ENCODE measurements around the gene GTPBP6.
"Not testable (repeated sequence)": the region's sequence is repeated elsewhere in the genome, so short reads cannot be mapped to it uniquely, and the experiment has no call there.

The GTPBP6 gene

DNA sequence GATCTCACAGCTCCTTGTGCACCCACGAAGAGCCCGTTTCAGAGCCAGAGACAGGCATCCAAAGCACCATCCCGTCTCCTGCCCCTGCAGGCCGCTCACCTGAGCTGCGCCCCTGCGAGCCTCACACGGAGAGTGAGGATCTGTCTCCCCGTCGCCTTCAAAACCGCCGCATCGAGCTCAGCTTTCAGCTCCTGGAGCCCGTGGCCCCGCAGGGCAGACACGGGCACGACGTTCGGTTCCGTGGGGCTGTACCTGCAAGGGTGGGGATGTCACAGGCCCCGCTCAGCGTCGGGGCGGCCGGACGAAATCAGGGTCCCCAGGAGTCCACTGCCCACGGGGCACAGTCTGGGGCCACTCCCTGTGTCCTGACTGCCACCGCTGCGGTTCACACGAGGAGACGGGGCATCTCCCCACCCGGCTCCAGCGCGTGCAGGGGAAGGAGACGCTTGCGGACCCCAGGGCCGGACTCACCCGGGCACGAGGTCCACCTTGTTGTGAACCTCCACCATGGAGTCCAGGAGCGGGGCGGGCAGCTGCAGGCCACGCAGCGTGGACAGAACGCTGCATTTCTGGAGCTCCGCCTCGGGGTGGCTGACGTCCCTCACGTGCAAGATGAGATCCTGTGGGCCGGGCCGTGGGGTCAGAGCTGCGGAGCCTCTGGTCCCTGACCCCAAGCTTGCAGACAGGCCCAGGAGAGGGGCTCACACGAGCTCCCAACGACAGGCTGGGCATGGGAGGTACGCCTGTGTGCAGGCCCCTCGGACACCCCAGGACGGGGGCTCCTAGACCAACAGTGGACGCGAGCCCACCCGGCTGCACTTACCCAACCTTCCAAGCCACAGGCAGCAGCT is 11.1 kb downstream of the GTPBP6 start:
- TF ChIP-seq, protein P1, sequence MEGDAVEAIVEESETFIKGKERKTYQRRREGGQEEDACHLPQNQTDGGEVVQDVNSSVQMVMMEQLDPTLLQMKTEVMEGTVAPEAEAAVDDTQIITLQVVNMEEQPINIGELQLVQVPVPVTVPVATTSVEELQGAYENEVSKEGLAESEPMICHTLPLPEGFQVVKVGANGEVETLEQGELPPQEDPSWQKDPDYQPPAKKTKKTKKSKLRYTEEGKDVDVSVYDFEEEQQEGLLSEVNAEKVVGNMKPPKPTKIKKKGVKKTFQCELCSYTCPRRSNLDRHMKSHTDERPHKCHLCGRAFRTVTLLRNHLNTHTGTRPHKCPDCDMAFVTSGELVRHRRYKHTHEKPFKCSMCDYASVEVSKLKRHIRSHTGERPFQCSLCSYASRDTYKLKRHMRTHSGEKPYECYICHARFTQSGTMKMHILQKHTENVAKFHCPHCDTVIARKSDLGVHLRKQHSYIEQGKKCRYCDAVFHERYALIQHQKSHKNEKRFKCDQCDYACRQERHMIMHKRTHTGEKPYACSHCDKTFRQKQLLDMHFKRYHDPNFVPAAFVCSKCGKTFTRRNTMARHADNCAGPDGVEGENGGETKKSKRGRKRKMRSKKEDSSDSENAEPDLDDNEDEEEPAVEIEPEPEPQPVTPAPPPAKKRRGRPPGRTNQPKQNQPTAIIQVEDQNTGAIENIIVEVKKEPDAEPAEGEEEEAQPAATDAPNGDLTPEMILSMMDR (IDR thresholded peaks at IDR 0.05; ENCODE audit: low read depth, low read length, missing control alignments): no peak
- no peak overlapping the region for H3K4me3 ChIP-seq (ENCODE audit: low read depth, low read length)
- in situ Hi-C loops (cut with HindIII; ENCODE audit: low sequenced_read_pairs): no loop called here
- DNase-seq (ENCODE audit: low read depth): no peak

DNA sequence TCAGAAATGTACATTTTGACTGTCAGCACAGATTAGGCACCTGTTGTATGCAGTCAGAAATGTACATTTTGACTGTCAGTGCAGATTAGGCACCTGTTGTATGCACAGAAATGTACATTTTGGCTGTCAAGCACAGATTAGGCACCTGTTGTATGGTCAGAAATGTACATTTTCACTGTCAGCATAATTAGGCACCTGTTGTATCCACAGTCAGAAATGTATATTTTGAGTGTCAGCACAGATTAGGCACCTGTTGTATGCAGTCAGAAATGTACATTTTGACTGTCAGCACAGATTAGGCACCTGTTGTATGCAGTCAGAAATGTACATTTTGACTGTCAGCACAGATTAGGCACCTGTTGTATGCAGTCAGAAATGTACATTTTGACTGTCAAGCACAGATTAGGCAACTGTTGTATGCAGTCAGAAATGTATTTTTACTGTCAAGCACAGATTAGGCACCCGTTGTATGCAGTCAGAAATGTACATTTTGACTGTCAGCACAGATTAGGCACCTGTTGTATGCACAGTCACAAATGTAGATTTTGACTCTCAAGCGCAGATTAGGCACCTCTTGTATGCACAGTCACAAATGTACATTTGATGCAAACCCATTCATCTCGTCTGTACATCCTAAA is 11.9 kb downstream of the GTPBP6 start:
- in situ Hi-C loops (cut with HindIII; ENCODE audit: low sequenced_read_pairs); DNase-seq (ENCODE audit: low read depth); H3K4me3 ChIP-seq (ENCODE audit: low read depth, low read length): not testable (repeated sequence)

DNA sequence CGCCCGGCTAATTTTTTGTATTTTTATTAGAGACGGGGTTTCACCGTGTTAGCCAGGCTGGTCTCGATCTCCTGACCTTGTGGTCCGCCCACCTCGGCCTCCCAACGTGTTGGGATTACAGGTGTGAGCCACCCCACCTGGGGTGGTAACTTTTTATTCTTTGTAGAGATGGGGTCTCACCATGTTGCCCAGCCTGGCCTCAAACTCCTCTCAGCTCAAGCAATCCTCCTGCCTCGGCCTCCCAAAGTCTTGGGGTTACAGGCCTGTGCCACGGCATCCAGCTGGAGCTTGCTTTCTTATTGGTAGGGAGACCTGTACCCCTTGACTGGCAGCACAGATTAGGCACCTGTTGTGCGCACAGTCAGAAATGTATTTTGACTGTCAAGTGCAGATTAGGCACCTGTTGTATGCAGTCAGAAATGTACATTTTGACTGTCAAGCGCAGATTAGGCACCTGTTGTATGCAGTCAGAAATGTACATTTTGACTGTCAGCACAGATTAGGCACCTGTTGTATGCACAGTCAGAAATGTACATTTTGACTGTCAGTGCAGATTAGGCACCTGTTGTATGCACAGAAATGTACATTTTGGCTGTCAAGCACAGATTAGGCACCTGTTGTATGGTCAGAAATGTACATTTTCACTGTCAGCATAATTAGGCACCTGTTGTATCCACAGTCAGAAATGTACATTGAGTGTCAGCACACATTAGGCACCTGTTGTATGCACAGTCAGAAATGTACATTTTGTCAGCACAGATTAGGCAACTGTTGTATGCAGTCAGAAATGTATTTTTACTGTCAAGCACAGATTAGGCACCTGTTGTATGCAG is 12.6 kb downstream of the GTPBP6 start:
- DNase-seq (ENCODE audit: low read depth); H3K4me3 ChIP-seq (ENCODE audit: low read depth, low read length); in situ Hi-C loops (cut with HindIII; ENCODE audit: low sequenced_read_pairs): not testable (repeated sequence)

DNA sequence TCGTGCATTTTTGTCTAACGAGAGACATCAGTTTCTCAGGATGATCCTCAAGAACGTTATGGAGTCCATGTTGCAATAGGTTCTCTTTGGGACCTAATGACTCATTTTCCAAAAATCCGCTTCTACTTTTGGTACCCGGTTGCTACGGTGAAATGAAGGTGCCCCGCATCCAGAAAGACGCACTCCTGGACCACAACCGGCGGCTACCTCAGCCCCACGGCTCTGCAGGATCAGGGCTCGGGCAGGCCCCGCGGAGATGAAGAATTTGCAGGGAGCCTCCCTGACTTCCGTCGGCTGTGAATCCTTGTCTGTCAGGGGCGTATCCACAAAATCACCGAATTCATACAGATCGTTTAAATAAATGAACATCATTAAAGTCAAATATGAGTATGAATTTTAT is 15.6 kb downstream of the GTPBP6 start:
- DNase-seq (ENCODE audit: low read depth): no peak
- TF ChIP-seq, protein P1 (IDR thresholded peaks at IDR 0.05; ENCODE audit: low read depth, low read length, missing control alignments): no peak
- in situ Hi-C loops (cut with HindIII; ENCODE audit: low sequenced_read_pairs): no loop called here
- H3K4me3 ChIP-seq (ENCODE audit: low read depth, low read length): no peak overlapping the region

DNA sequence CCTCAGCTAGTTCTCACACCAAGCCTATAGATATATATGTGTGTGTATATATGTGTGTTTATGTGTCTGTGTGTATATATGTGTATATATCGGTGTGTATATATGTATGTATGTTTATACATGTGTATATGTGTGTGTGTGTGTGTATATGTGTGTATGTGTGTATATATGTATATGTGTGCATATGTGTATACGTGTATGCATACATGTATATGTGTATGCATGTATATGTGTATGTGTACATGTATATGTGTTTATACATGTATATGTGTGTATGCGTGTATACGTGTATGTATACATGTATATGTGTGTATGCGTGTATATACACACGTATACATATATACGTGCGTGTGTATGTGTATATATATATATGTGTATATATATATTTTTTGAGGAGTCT is 18.3 kb downstream of the GTPBP6 start:
- in situ Hi-C loops (cut with HindIII; ENCODE audit: low sequenced_read_pairs): no loop called here
- TF ChIP-seq, protein P1 (IDR thresholded peaks at IDR 0.05; ENCODE audit: low read depth, low read length, missing control alignments): no peak
- no peak for DNase-seq (ENCODE audit: low read depth)
- H3K4me3 ChIP-seq (ENCODE audit: low read depth, low read length): no peak overlapping the region

GRCh38 chrX:298993-299392 is 19.6 kb downstream of the GTPBP6 start:
- TF ChIP-seq, protein P1 (IDR thresholded peaks at IDR 0.05; ENCODE audit: low read depth, low read length, missing control alignments): no peak
- no peak for DNase-seq (ENCODE audit: low read depth)
- in situ Hi-C loops (cut with HindIII; ENCODE audit: low sequenced_read_pairs): no loop called here
- no peak overlapping the region for H3K4me3 ChIP-seq (ENCODE audit: low read depth, low read length)

DNA sequence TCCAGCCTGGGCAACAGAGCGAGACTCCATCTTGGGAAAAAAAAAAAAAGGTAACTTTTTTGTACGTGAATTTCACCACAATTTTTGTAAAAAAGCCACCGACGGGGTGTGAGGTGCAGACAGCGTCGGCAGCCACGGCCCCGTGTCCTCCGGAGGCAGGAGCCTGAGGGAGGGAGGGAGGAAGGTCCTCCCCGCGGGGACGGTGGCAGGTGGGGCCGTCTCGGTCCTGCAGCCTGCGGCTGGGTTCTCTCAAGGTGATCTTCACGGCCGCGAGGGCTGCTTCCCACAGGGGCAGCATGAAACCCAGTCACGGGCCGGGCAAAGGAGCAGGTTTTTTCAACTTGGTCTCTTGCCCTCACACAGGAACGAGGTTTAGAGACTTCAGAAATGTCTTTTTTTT is 23.5 kb downstream of the GTPBP6 start:
- TF ChIP-seq, protein P1 (IDR thresholded peaks at IDR 0.05; ENCODE audit: low read depth, low read length, missing control alignments): no peak
- DNase-seq (ENCODE audit: low read depth): no peak
- H3K4me3 ChIP-seq (ENCODE audit: low read depth, low read length): no peak overlapping the region
- in situ Hi-C loops (cut with HindIII; ENCODE audit: low sequenced_read_pairs): no loop called here
